K562 (cell line): Measurements from ENCODE around the gene DIPK1B. TPM values are rescaled to one million over a fixed set of nuclear protein-coding genes. Genes with fewer than 3 reads are reported as not detected.

Experiments
- ATAC-seq: fragments of 200-7000 bp; cut with Tn5 transposase; 3 replicates; pipeline ENCODE4 v1.9.1; 2020; ENCODE audit warnings: moderate library complexity
- BruUV-seq: library from RNA; stranded (reverse); fragments of 400-500 nt; replicated peaks from 2 replicates; lab custom pipeline; 2021; lab: Mats Ljungman, UMichigan
- CTCF ChIA-PET: fragments of 300-600 bp; formaldehyde crosslinking; extraction: SDS; loops from one replicate; lab custom pipeline; 2021; ENCODE audit warnings: low intra/inter-chr PET ratio; lab: Yijun Ruan, JAX
- POLR2A ChIA-PET: fragments of 300-600, 350-650 bp; sonication (Branson Sonifier 250); formaldehyde crosslinking; extraction: SDS; loops from one replicate; lab custom pipeline; 2021; ENCODE audit warnings: antibody characterized with exemption, inconsistent platforms; lab: Yijun Ruan, JAX
- DNase-seq, 4 experiments: peaks; one replicate each; pipeline versions ENCODE4 v3.0.0 to v3.0.0-alpha.2; 2011 to 2018; ENCODE audit warnings: low spot score in 3 of 4, mixed read lengths in 3 of 4; ENCODE audit errors: extremely low read depth in 1 of 4
- FAIRE-seq: peaks from 2 replicates; lab custom pipeline; 2011; peaks lifted over from hg19 to GRCh38; lab: Jason Lieb, UNC
- H2AFZ ChIP-seq: 2 replicates; pipeline ENCODE4 v1.6.0; 2011; ENCODE audit warnings: low read depth, low read length, control low read depth, inconsistent platforms
- H3K27ac ChIP-seq: fragments of 200-600 bp; 3 replicates; pipeline ENCODE4 v1.8.0; 2011; ENCODE audit warnings: low read depth, mild to moderate bottlenecking, control low read depth, inconsistent platforms, low read length, moderate library complexity, mixed read lengths; ENCODE audit errors: extremely low read depth
- H3K27me3 ChIP-seq, 2 experiments: fragments of 300-600 bp in 1 of 2; 2 replicates in 1 of 2; 3 replicates in 1 of 2; pipeline versions ENCODE4 v1.6.0 to v1.8.0; 2011; ENCODE audit warnings: inconsistent platforms in 2 of 2, low read length in 2 of 2, mild to moderate bottlenecking in 1 of 2, mixed read lengths in 1 of 2, moderate library complexity in 1 of 2; ENCODE audit not compliant: control insufficient read depth in 2 of 2, insufficient read depth in 2 of 2
- H3K36me3 ChIP-seq: fragments of 300-600 bp; 3 replicates; pipeline ENCODE4 v1.8.0; 2011; ENCODE audit warnings: mild to moderate bottlenecking, low read length, inconsistent platforms; ENCODE audit not compliant: control insufficient read depth, insufficient read depth
- H3K4me1 ChIP-seq, 2 experiments: fragments of 200-600 bp in 1 of 2; replicated peaks in 1 of 2; 2 replicates in 1 of 2; 3 replicates in 1 of 2; pipeline versions ENCODE4 v1.5.1 to v1.8.0; 2011; ENCODE audit warnings: inconsistent platforms in 2 of 2, low read length in 2 of 2, mild to moderate bottlenecking in 1 of 2, mixed read lengths in 1 of 2, moderate library complexity in 1 of 2; ENCODE audit not compliant: control insufficient read depth in 2 of 2, insufficient read depth in 2 of 2
- H3K4me2 ChIP-seq: 2 replicates; pipeline ENCODE4 v1.6.1; 2011; ENCODE audit warnings: low read length, control low read depth, inconsistent platforms, mixed read lengths; ENCODE audit not compliant: insufficient read depth
- H3K4me3 ChIP-seq: fragments of 200-600 bp; sonication (generic), shearing (Covaris generic); 2 replicates; pipeline ENCODE4 v1.5.1; 2016; ENCODE audit warnings: control low read depth, inconsistent platforms
- H3K79me2 ChIP-seq: fragments of 200-600 bp; 3 replicates; pipeline ENCODE4 v1.8.0; 2011; ENCODE audit warnings: low read length, inconsistent platforms; ENCODE audit not compliant: control insufficient read depth, insufficient read depth
- H3K9ac ChIP-seq, 2 experiments: 2 replicates each; pipeline versions ENCODE4 v1.6.0 to v1.6.1; 2011; ENCODE audit warnings: low read depth in 2 of 2, low read length in 2 of 2, control low read depth in 1 of 2, inconsistent platforms in 1 of 2, mild to moderate bottlenecking in 1 of 2, mixed read lengths in 1 of 2; ENCODE audit not compliant: insufficient read depth in 1 of 2
- H3K9me1 ChIP-seq: one replicate; pipeline ENCODE4 v1.6.0; 2011; ENCODE audit warnings: inconsistent platforms, mild to moderate bottlenecking, low read length, moderate library complexity; ENCODE audit not compliant: control insufficient read depth, insufficient read depth
- H3K9me3 ChIP-seq: replicated peaks from 2 replicates; pipeline ENCODE4 v1.5.1; 2011; ENCODE audit warnings: low read depth, low read length, inconsistent platforms; ENCODE audit not compliant: control insufficient read depth, insufficient read depth
- H4K20me1 ChIP-seq: replicated peaks from 2 replicates; pipeline ENCODE4 v1.6.1; 2011; ENCODE audit warnings: low read length, inconsistent platforms, mixed read lengths; ENCODE audit not compliant: control insufficient read depth, insufficient read depth
- ATF3 ChIP-seq, 2 experiments: fragments of 450-650 bp in 1 of 2; sonication (generic) in 1 of 2; formaldehyde crosslinking in 1 of 2; IDR thresholded peaks in 1 of 2; conservative IDR thresholded peaks in 1 of 2; 2 replicates each; pipeline versions ENCODE4 v1.6.1 to v1.8.1; 2016 to 2023; ENCODE audit warnings: mild to moderate bottlenecking in 2 of 2, moderate library complexity in 2 of 2, inconsistent platforms in 1 of 2, missing genetic modification reagents in 1 of 2
- CGGBP1 ChIP-seq: fragments of 250-450 bp; sonication (Bioruptor Pico); IDR thresholded peaks from 2 replicates; pipeline ENCODE4 v1.9.0; 2021; ENCODE audit warnings: mild to moderate bottlenecking
- CHD1 ChIP-seq: fragments of 200-600 bp; sonication (generic); IDR thresholded peaks from one replicate; pipeline ENCODE4 v1.6.1; 2012; ENCODE audit warnings: mild to moderate bottlenecking, moderate library complexity, low read length, inconsistent platforms
- KDM5B ChIP-seq: fragments of 200-600 bp; sonication (generic); IDR thresholded peaks from 2 replicates; pipeline ENCODE4 v1.6.1; 2012; ENCODE audit warnings: low read depth, mild to moderate bottlenecking, moderate library complexity, low read length, control low read depth, inconsistent platforms; ENCODE audit not compliant: insufficient replicate concordance
- MEIS2 ChIP-seq: fragments of 450-650 bp; IDR thresholded peaks from 2 replicates; pipeline ENCODE4 v1.6.1; 2014; ENCODE audit warnings: mild to moderate bottlenecking; ENCODE audit not compliant: partially characterized antibody
- PHB ChIP-seq: fragments of 250-450 bp; sonication (Bioruptor Pico); IDR thresholded peaks from 2 replicates; pipeline ENCODE4 v1.5.0; 2021
- PHTF2 ChIP-seq: fragments of 250-450 bp; sonication (Bioruptor Pico); IDR thresholded peaks from 2 replicates; pipeline ENCODE4 v1.5.0; 2021; ENCODE audit warnings: mild to moderate bottlenecking
- POLR2G ChIP-seq: fragments of 200-400 bp; formaldehyde crosslinking; IDR thresholded peaks from 2 replicates; pipeline ENCODE4 v1.6.1; 2017; ENCODE audit warnings: low read depth, mild to moderate bottlenecking, antibody characterized with exemption, low read length, moderate library complexity
- RBFOX2 ChIP-seq: fragments of 200-400 bp; formaldehyde crosslinking; IDR thresholded peaks from 2 replicates; pipeline ENCODE4 v1.6.1; 2017; ENCODE audit warnings: low read depth, mild to moderate bottlenecking, low read length, moderate library complexity
- RBM39 ChIP-seq: fragments of 200-400 bp; formaldehyde crosslinking; optimal IDR thresholded peaks from 2 replicates; pipeline ENCODE3; 2018; ENCODE audit warnings: low read depth, low read length
- SNRNP70 ChIP-seq: fragments of 200-400 bp; formaldehyde crosslinking; optimal IDR thresholded peaks from 2 replicates; pipeline ENCODE3; 2017; ENCODE audit warnings: low read depth, low read length
- SREBF1 ChIP-seq: fragments of 150-350 bp; IDR thresholded peaks from 2 replicates; pipeline ENCODE4 v1.6.1; 2014; ENCODE audit warnings: antibody characterized with exemption, low read depth, low read length, borderline replicate concordance
- THAP12 ChIP-seq: fragments of 250-450 bp; sonication (Bioruptor Pico); IDR thresholded peaks from 2 replicates; pipeline ENCODE4 v1.9.0; 2021; ENCODE audit warnings: mild to moderate bottlenecking, inconsistent platforms
- USF1 ChIP-seq: sonication (generic); formaldehyde crosslinking; IDR thresholded peaks from 2 replicates; pipeline ENCODE4 v1.9.0; 2022; ENCODE audit warnings: mild to moderate bottlenecking, missing genetic modification reagents
- ZNF41 ChIP-seq: fragments of 250-450 bp; sonication (Bioruptor Pico); conservative IDR thresholded peaks from 2 replicates; pipeline ENCODE4 v1.4.0; 2020; ENCODE audit warnings: mild to moderate bottlenecking
- WGBS: fragments of 100-300 bp; shearing (Covaris generic); methylation state at CpG from one replicate; pipeline ENCODE4 v1.1.6; 2016; ENCODE audit warnings: low coverage, mixed read lengths; ENCODE audit not compliant: insufficient coverage; ENCODE audit errors: missing lambda C conversion rate; 5-methylcytosine and 5-hydroxymethylcytosine counted together
- in situ Hi-C: fragments of 300-500 bp; cut with MboI; formaldehyde crosslinking; loops from 4 replicates; pipeline ENCODE4 v1.15.0; 2018; ENCODE audit warnings: inconsistent platforms, mixed read lengths
- intact Hi-C: fragments of 100-400 bp; cut with micrococcal nuclease; formaldehyde crosslinking; loops from 2 replicates; pipeline ENCODE4 v1.14.2; 2022
- polyA plus RNA-seq, 8 experiments: library from polyadenylated mRNA; depleted of rRNA in 4 of 8; stranded (reverse) in 5 of 8; unstranded in 3 of 8; fragments of >200 nt; fragmentation: Nextera tagmentation in 2 of 8; fragmentation: Illumina TruSeq in 1 of 8; extraction: Ambion mirVana in 2 of 8; extraction: Trizol in 1 of 8; gene quantifications; 2 replicates each; pipeline versions ENCODE4 v1.2.1 to v1.2.3, GENCODE V29; 2011 to 2014; ENCODE audit warnings: inconsistent platforms in 1 of 8, missing spikeins in 1 of 8
- total RNA-seq, 7 experiments: library from RNA; depleted of rRNA in 6 of 7; stranded (reverse); fragments of >200 nt in 6 of 7; fragmentation: Illumina TruSeq in 2 of 7; extraction: Trizol in 2 of 7; gene quantifications; 2 replicates each; pipeline versions ENCODE4 v1.2.1 to v1.2.3, GENCODE V29; 2011 to 2021; ENCODE audit warnings: low replicate concordance in 1 of 7

DIPK1B gene
- total and polyA plus RNA-seq, 9 of the 15 experiments (the other 6 are each of a cell fraction or from before 2014, with no cell fraction given): 0.08 to 22.3 (median 5.9) TPM

GRCh38 chr9:136725612-136726011 lies 13.2 kb downstream of the DIPK1B start (continued):
- TF ChIP-seq MEIS2 (no peak), ATF3 (IDR thresholded peaks at IDR 0.05) (peak; percentile 54), ATF3 (CRISPR knock-in tag; conservative IDR thresholded peaks at IDR 0.05) (no peak), PHB (no peak), RBM39 (peak; percentile 41)

- BruUV-seq: no TSS peak
- FAIRE-seq (no peak), DNase-seq (no peak), ATAC-seq (no peak)
- Histone ChIP-seq H3K9ac (peak overlapping the region; percentile 90 to 100), H3K27me3 (no peaks in the 10 kb centered on the region), H3K36me3 (peaks cover 72% of the 10 kb centered on the region), H3K9me1 (peaks cover 8% of the 10 kb centered on the region), H3K27ac (peak overlapping the region; percentile 97), H3K79me2 (peaks cover 77% of the 10 kb centered on the region), H3K9me3 (no peaks in the 10 kb centered on the region), H4K20me1 (peaks cover 49% of the 10 kb centered on the region), H2AFZ (no peak overlapping the region), H3K4me2 (peak overlapping the region; percentile 95), H3K4me3 (peak overlapping the region; percentile 67), H3K4me1 (peaks cover 27 to 86% of the 10 kb centered on the region in 2 experiments; a peak in 4 of 5 replicates)
- in situ Hi-C loops: no loop called here
- CTCF ChIA-PET: interaction anchor here (0.5 kb wide), 1 partner anchor 476 kb away, joined by 3 read pairs; no protein-coding TSS in a partner anchor
- intact Hi-C loops: no loop called here
- POLR2A ChIA-PET: interaction anchor here (0.5 to 5.3 kb wide), 12 partner anchors 9 to 372 kb away, joined by 3 to 44 read pairs (median 4); partner anchors contain the start of genes DIPK1B and LCN15
- WGBS: 27% methylated on average over 16 of the region's 16 CpGs
- TF ChIP-seq RBFOX2 (peak; percentile 59), THAP12 (CRISPR knock-in tag) (peak; percentile 49; the same call in 1 of the 2 replicates), CHD1 (peak; percentile 29), PHTF2 (CRISPR knock-in tag) (no peak), SNRNP70 (peak; percentile 80), POLR2G (peak; percentile 64), KDM5B (peak; percentile 48), SREBF1 (no peak), ZNF41 (no peak), CGGBP1 (CRISPR knock-in tag) (no peak), USF1 (CRISPR knock-in tag) (0 out of 2 replicates have a peak, but pooled peaks have one; percentile 29)
These were observed 13.7 kb downstream of the DIPK1B start for GRCh38 chr9:136726118-136726517.
